Body of pancreas (tissue), 4 donors: ENCODE data around the gene ZNF629. TPM values are rescaled to one million over a fixed set of nuclear protein-coding genes. Genes with fewer than 3 reads are reported as not detected.
A peak's percentile ranks its signal among the peaks of the same experiment; 100 is the strongest.

Source experiments
- ATAC-seq: fragments of 150-250 bp; one replicate; pipeline ENCODE4 v1.9.1; 2016
- DNase-seq, 4 donors: peaks; one replicate each; pipeline ENCODE4 v3.0.0-alpha.2; 2019
- H3K27ac ChIP-seq, 4 donors: fragments of 200-600 bp; sonication (generic); 1 replicate in 3 of 4; 2 replicates in 1 of 4; pipeline versions ENCODE4 v1.5.1 to v1.6.1; 2016 to 2019; ENCODE audit warnings: mild to moderate bottlenecking in 1 of 4, mixed read lengths in 1 of 4, moderate library complexity in 1 of 4
- H3K27me3 ChIP-seq, 2 donors: fragments of 200-600 bp; sonication (generic); one replicate each; pipeline ENCODE4 v1.6.0; 2016; ENCODE audit warnings: mild to moderate bottlenecking in 1 of 2
- H3K36me3 ChIP-seq, 2 donors: fragments of 200-600 bp; sonication (generic); replicated peaks in 1 of 2; 2 replicates each; pipeline ENCODE4 v1.5.1; 2016; ENCODE audit warnings: low read depth in 2 of 2; ENCODE audit not compliant: insufficient read depth in 1 of 2
- H3K4me1 ChIP-seq: fragments of 200-600 bp; sonication (generic); one replicate; pipeline ENCODE4 v1.6.0; 2016
- H3K4me3 ChIP-seq, 2 donors: fragments of 200-600 bp; sonication (generic); 1 replicate in 1 of 2; 2 replicates in 1 of 2; pipeline ENCODE4 v1.5.1; 2016 to 2019
- H3K9me3 ChIP-seq, 3 donors: fragments of 200-600 bp; sonication (generic); 1 replicate in 2 of 3; 2 replicates in 1 of 3; pipeline ENCODE4 v1.5.1; 2016
- CTCF ChIP-seq, 7 experiments: fragments of 450-650 bp in 4 of 7; fragments of 200-600 bp in 3 of 7; sonication (generic) in 3 of 7; IDR thresholded peaks; one replicate each; pipeline ENCODE4 v1.5.1; 2016 to 2019; ENCODE audit warnings: antibody characterized with exemption in 7 of 7
- POLR2A ChIP-seq, 3 donors: fragments of 450-650 bp; IDR thresholded peaks; one replicate each; pipeline ENCODE4 v1.6.1; 2016; ENCODE audit warnings: antibody characterized with exemption in 3 of 3, mild to moderate bottlenecking in 2 of 3
- WGBS, 2 donors: methylation state at CpG; one replicate each; pipeline ENCODE4 v1.1.5; 2017; 5-methylcytosine and 5-hydroxymethylcytosine counted together
- intact Hi-C: fragments of 100-400 bp; cut with DNase I; formaldehyde crosslinking; loops from one replicate; pipeline ENCODE4 v1.15.1; 2023
- total RNA-seq, 2 donors: library from RNA; depleted of rRNA; stranded (reverse); fragments of >200 nt; gene quantifications; one replicate each; pipeline ENCODE4 v1.1.0, GENCODE V29; 2016

Gene ZNF629
- total RNA-seq, 2 donors from 2014 or later: 8.6 to 9.2 TPM

DNA sequence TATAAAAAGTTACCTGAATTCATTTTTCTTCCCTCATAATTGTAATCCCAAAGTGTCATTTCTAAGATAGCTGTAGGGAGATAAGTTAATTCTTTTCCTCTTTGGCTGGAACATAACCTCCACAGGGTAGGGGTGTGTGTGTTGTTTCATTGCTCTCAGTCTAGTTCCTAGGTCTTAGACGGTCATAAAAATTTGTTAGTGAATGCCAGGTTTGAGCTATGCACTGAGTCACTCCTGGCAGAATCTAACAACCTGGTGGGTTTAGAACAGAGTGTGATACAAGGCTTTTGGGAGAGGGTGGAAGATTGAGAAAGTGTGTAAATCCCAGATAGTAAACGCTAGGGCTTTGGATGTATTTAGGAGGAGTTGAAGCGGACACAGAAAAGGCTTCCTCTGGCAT, 39.7 kb downstream of the ZNF629 start:
- ATAC-seq (no peak), DNase-seq (no peak)
- TF ChIP-seq POLR2A (IDR thresholded peaks at IDR 0.05): no peak
- TF ChIP-seq CTCF (IDR thresholded peaks at IDR 0.05): no peak
- H3K4me3 ChIP-seq: no peak overlapping the region
- intact Hi-C loops: no loop called here
- 26 to 29% methylated on average over 3 of the region's 3 CpGs for WGBS, 2 donors
- peaks cover 2 to 7% of the 10 kb centered on the region in 2 donors for H3K36me3 ChIP-seq
- peak overlapping the region; percentile 40 to 91 (median 69) for H3K27ac ChIP-seq
- H3K27me3 ChIP-seq: no peaks in the 10 kb centered on the region
- H3K4me1 ChIP-seq: peaks cover 13% of the 10 kb centered on the region
- H3K9me3 ChIP-seq: no peaks in the 10 kb centered on the region

GRCh38 chr16:30746638-30747175, 40.3 kb downstream of the ZNF629 start:
- Histone ChIP-seq H3K4me3 (no peak overlapping the region), H3K9me3 (no peaks in the 10 kb centered on the region), H3K27me3 (no peaks in the 10 kb centered on the region), H3K4me1 (peaks cover 20% of the 10 kb centered on the region), H3K27ac (peak overlapping the region in 2 of 4 donors; percentile 81 to 91), H3K36me3 (peaks cover 2 to 7% of the 10 kb centered on the region in 2 donors)
- DNase-seq: no peak
- no peak for ATAC-seq
- intact Hi-C loops: no loop called here
- 60 to 62% methylated on average over 9 of the region's 9 CpGs for WGBS, 2 donors
- no peak for TF ChIP-seq POLR2A (IDR thresholded peaks at IDR 0.05)
- TF ChIP-seq CTCF (IDR thresholded peaks at IDR 0.05): no peak

- DNase-seq: no peak
- 66 to 70% methylated on average over 2 of the region's 2 CpGs for WGBS, 2 donors
- intact Hi-C loops: no loop called here
- TF ChIP-seq CTCF (IDR thresholded peaks at IDR 0.05) (no peak), POLR2A (IDR thresholded peaks at IDR 0.05) (no peak)
- Histone ChIP-seq H3K27ac (no peak overlapping the region), H3K27me3 (no peaks in the 10 kb centered on the region), H3K4me3 (no peak overlapping the region), H3K36me3 (peaks cover 0 to 7% of the 10 kb centered on the region in 2 donors), H3K4me1 (peaks cover 36% of the 10 kb centered on the region), H3K9me3 (no peaks in the 10 kb centered on the region)
- ATAC-seq: no peak
Measured at GRCh38 chr16:30745082-30745481, 41.9 kb downstream of the ZNF629 start.

GRCh38 chr16:30744183-30744582, 42.8 kb downstream of the ZNF629 start:
- H3K9me3 ChIP-seq: no peaks in the 10 kb centered on the region

More at GRCh38 chr16:30744183-30744582, 42.8 kb downstream of the ZNF629 start:
- DNase-seq (no peak), ATAC-seq (no peak)
- intact Hi-C loops: no loop called here
- peak overlapping the region in 1 of 4 donors; percentile 0 for H3K27ac ChIP-seq
- no peak for TF ChIP-seq CTCF (IDR thresholded peaks at IDR 0.05)
- TF ChIP-seq POLR2A (IDR thresholded peaks at IDR 0.05): no peak
- peaks cover 40% of the 10 kb centered on the region for H3K4me1 ChIP-seq
- WGBS, 2 donors: 75 to 84% methylated on average over 1 to 2 of the region's 2 CpGs
- peaks cover 0 to 7% of the 10 kb centered on the region in 2 donors for H3K36me3 ChIP-seq
- H3K27me3 ChIP-seq: no peaks in the 10 kb centered on the region
- no peak overlapping the region for H3K4me3 ChIP-seq
